ENCODE results near the gene FAM229A. TPM values are rescaled to one million over a fixed set of nuclear protein-coding genes. Genes with fewer than 3 reads are reported as not detected.

Gene FAM229A
- total RNA-seq, 1 donor from 2014 or later: 8.5 TPM

GRCh38 chr1:32349211-32349708 is 13.0 kb downstream of the FAM229A start:
- Mint-ChIP-seq H3K36me3 (ENCODE audit: unreplicated experiment) (peaks cover 9% of the 10 kb centered on the region), H3K4me1 (ENCODE audit: unreplicated experiment) (peaks cover 42% of the 10 kb centered on the region), H3K4me3 (ENCODE audit: unreplicated experiment) (peak overlapping the region; percentile 7)

GRCh38 chr1:32346532-32347157 is 15.6 kb downstream of the FAM229A start:
- H3K27ac Mint-ChIP-seq (ENCODE audit: unreplicated experiment): no peak overlapping the region
- no peak overlapping the region for H3K4me3 Mint-ChIP-seq (ENCODE audit: unreplicated experiment)
- H3K27me3 Mint-ChIP-seq (ENCODE audit: unreplicated experiment): no peaks in the 10 kb centered on the region
- DNase-seq (ENCODE audit: extremely low spot score, unreplicated experiment): no peak
- TF ChIP-seq CTCF (IDR thresholded peaks at IDR 0.05): no peak
- no peaks in the 10 kb centered on the region for H3K9me3 Mint-ChIP-seq (ENCODE audit: unreplicated experiment)
- peaks cover 25% of the 10 kb centered on the region for H3K4me1 Mint-ChIP-seq (ENCODE audit: unreplicated experiment)
- H3K36me3 Mint-ChIP-seq (ENCODE audit: unreplicated experiment): no peaks in the 10 kb centered on the region

More at GRCh38 chr1:32349211-32349708, 13.0 kb downstream of the FAM229A start:
- TF ChIP-seq CTCF (IDR thresholded peaks at IDR 0.05): no peak
- DNase-seq (ENCODE audit: extremely low spot score, unreplicated experiment): no peak
- Mint-ChIP-seq H3K9me3 (ENCODE audit: unreplicated experiment) (no peaks in the 10 kb centered on the region), H3K27ac (ENCODE audit: unreplicated experiment) (peak overlapping the region; percentile 82), H3K27me3 (ENCODE audit: unreplicated experiment) (no peaks in the 10 kb centered on the region)

GRCh38 chr1:32345289-32345827 is 16.9 kb downstream of the FAM229A start:
- no peak for DNase-seq (ENCODE audit: extremely low spot score, unreplicated experiment)
- Mint-ChIP-seq H3K27me3 (ENCODE audit: unreplicated experiment) (no peaks in the 10 kb centered on the region), H3K4me1 (ENCODE audit: unreplicated experiment) (peaks cover 17% of the 10 kb centered on the region), H3K4me3 (ENCODE audit: unreplicated experiment) (no peak overlapping the region), H3K9me3 (ENCODE audit: unreplicated experiment) (no peaks in the 10 kb centered on the region), H3K36me3 (ENCODE audit: unreplicated experiment) (no peaks in the 10 kb centered on the region), H3K27ac (ENCODE audit: unreplicated experiment) (no peak overlapping the region)
- TF ChIP-seq CTCF (IDR thresholded peaks at IDR 0.05): no peak

- no peaks in the 10 kb centered on the region for H3K36me3 Mint-ChIP-seq (ENCODE audit: unreplicated experiment)
- no peaks in the 10 kb centered on the region for H3K27me3 Mint-ChIP-seq (ENCODE audit: unreplicated experiment)
- peaks cover 2% of the 10 kb centered on the region for H3K4me1 Mint-ChIP-seq (ENCODE audit: unreplicated experiment)
- DNase-seq (ENCODE audit: extremely low spot score, unreplicated experiment): no peak
- no peak overlapping the region for H3K4me3 Mint-ChIP-seq (ENCODE audit: unreplicated experiment)
- no peaks in the 10 kb centered on the region for H3K9me3 Mint-ChIP-seq (ENCODE audit: unreplicated experiment)
- no peak overlapping the region for H3K27ac Mint-ChIP-seq (ENCODE audit: unreplicated experiment)
- TF ChIP-seq CTCF (IDR thresholded peaks at IDR 0.05): no peak
Observed at GRCh38 chr1:32342704-32343103, 19.6 kb downstream of the FAM229A start.

GRCh38 chr1:32341971-32342370 is 20.3 kb downstream of the FAM229A start:
- no peak overlapping the region for H3K27ac Mint-ChIP-seq (ENCODE audit: unreplicated experiment)
- no peak overlapping the region for H3K4me3 Mint-ChIP-seq (ENCODE audit: unreplicated experiment)
- H3K36me3 Mint-ChIP-seq (ENCODE audit: unreplicated experiment): no peaks in the 10 kb centered on the region
- no peaks in the 10 kb centered on the region for H3K27me3 Mint-ChIP-seq (ENCODE audit: unreplicated experiment)
- no peak for TF ChIP-seq CTCF (IDR thresholded peaks at IDR 0.05)
- DNase-seq (ENCODE audit: extremely low spot score, unreplicated experiment): no peak
- H3K4me1 Mint-ChIP-seq (ENCODE audit: unreplicated experiment): peaks cover 10% of the 10 kb centered on the region
- H3K9me3 Mint-ChIP-seq (ENCODE audit: unreplicated experiment): no peaks in the 10 kb centered on the region

Data from osteocyte (in vitro differentiated cells).